ENCODE data around the gene PI4KB. TPM values are rescaled to one million over a fixed set of nuclear protein-coding genes. Genes with fewer than 3 reads are reported as not detected.

The PI4KB gene
- total and polyA plus RNA-seq, 2 donors from 2014 or later: 43.5 to 60.9 TPM

DNA sequence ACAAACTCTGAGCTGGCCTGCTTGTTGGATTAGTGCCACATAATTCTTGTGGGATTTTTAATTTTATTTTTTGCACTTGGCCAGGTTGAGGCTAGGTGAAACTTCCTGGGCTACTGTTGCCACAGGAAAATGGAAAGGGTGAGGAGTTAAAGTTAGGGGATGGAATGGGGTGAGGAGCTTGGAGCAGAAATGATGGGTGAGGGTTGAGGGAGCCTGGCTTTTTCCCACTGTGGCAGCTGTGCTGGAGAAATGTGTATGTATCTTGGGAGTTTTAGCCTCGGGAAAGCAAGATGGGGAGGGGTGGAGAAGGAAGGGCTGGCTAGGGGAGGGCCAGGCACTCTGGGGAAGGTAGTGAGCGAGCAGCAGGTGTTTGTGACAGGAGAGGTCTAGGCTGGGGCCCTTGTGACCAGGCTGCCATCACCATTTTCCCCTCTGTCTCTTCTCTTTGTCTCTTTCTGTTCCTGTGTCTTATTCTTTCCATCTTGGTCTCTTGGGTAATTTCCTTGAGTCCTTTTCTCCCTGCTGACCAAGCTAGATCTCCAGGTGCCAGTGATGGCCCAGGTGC, 43.1 kb downstream of the PI4KB start:
- DNase-seq (no peak), FAIRE-seq (no peak)
- intact Hi-C loops (cut with DNase I): no loop called here
- H3K36me3 ChIP-seq (ENCODE audit: control insufficient read depth in 2 of 3, insufficient read depth in 3 of 3, low read length in 3 of 3): peaks cover 0 to 32% (median 18%) of the 10 kb centered on the region in 3 donors
- no peaks in the 10 kb centered on the region for H3K27me3 ChIP-seq (ENCODE audit: control insufficient read depth, insufficient read depth, low read length)
- TF ChIP-seq, protein P1, sequence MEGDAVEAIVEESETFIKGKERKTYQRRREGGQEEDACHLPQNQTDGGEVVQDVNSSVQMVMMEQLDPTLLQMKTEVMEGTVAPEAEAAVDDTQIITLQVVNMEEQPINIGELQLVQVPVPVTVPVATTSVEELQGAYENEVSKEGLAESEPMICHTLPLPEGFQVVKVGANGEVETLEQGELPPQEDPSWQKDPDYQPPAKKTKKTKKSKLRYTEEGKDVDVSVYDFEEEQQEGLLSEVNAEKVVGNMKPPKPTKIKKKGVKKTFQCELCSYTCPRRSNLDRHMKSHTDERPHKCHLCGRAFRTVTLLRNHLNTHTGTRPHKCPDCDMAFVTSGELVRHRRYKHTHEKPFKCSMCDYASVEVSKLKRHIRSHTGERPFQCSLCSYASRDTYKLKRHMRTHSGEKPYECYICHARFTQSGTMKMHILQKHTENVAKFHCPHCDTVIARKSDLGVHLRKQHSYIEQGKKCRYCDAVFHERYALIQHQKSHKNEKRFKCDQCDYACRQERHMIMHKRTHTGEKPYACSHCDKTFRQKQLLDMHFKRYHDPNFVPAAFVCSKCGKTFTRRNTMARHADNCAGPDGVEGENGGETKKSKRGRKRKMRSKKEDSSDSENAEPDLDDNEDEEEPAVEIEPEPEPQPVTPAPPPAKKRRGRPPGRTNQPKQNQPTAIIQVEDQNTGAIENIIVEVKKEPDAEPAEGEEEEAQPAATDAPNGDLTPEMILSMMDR (IDR thresholded peaks at IDR 0.05; ENCODE audit: borderline replicate concordance, extremely low read depth, insufficient read depth): no peak
- H3K27ac ChIP-seq (ENCODE audit: low read depth in 2 of 2, low read length in 2 of 2): peak overlapping the region; percentile 48 to 100
- H3K4me1 ChIP-seq (ENCODE audit: control insufficient read depth in 2 of 3, insufficient read depth in 2 of 3, low read depth in 1 of 3, low read length in 3 of 3): peaks cover 0 to 15% (median 0%) of the 10 kb centered on the region in 3 donors
- H3K4me3 ChIP-seq (ENCODE audit: low read length in 3 of 3): peak overlapping the region in 1 of 3 donors; percentile 97
- peak overlapping the region in 1 of 3 donors; percentile 98 for H3K9ac ChIP-seq (ENCODE audit: low read length in 3 of 3)
- H3K9me3 ChIP-seq (ENCODE audit: control insufficient read depth in 2 of 3, insufficient read depth in 1 of 3, low read length in 3 of 3): no peaks in the 10 kb centered on the region

DNA sequence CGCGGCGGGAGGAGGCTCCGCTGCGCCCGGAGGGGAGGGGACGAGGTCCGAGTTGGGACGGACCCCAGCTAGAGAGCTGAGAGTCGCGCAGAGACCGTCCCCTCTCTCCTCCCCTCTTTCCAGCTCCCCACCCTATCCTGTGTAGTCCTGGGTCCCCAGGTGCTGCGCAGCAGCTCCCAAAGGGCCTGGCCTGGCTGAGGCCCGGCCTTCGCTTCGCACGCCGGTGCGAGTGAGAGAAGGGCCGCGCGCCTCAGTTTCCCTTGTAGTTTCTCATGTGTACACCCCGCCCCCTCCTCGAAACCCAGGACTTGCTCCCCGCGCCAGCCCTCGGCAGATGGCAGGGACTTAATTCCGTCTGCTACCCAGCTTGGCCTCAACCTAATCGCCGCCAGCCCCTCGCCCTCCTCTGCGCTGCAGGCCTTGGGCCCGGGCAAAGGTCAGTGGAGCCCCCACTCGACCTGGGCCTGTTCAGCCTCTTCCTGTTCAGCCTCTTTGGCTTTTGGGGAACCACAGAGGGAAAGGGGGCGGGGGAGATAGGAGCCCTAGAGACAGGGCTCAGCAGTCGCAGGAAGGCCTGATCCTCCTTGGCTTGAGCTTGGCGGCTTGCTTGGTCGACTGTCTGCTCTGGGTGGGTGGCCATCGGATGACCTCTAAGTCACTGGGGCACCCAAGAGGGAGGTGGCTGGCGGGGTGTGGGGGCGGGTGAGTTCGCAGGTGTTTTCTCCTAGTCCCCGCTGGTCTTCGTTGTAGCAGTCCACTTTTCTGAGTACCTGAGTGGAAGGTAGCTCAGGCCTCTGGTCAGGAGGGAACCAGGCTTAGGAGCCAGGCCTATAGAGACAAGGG, 44.1 kb downstream of the PI4KB start:
- no peak for FAIRE-seq
- Histone ChIP-seq H3K27me3 (ENCODE audit: control insufficient read depth, insufficient read depth, low read length) (no peaks in the 10 kb centered on the region), H3K36me3 (ENCODE audit: control insufficient read depth in 2 of 3, insufficient read depth in 3 of 3, low read length in 3 of 3) (peaks cover 0 to 23% (median 11%) of the 10 kb centered on the region in 3 donors), H3K27ac (ENCODE audit: low read depth in 2 of 2, low read length in 2 of 2) (peak overlapping the region; percentile 98 to 100), H3K9me3 (ENCODE audit: control insufficient read depth in 2 of 3, insufficient read depth in 1 of 3, low read length in 3 of 3) (no peaks in the 10 kb centered on the region), H3K4me1 (ENCODE audit: control insufficient read depth in 2 of 3, insufficient read depth in 2 of 3, low read depth in 1 of 3, low read length in 3 of 3) (peaks cover 0 to 15% (median 0%) of the 10 kb centered on the region in 3 donors), H3K4me3 (ENCODE audit: low read length in 3 of 3) (peak overlapping the region; percentile 35 to 97 (median 79)), H3K9ac (ENCODE audit: low read length in 3 of 3) (peak overlapping the region; percentile 27 to 98 (median 86))
- intact Hi-C loops (cut with DNase I): no loop called here
- TF ChIP-seq, protein P1 (IDR thresholded peaks at IDR 0.05; ENCODE audit: borderline replicate concordance, extremely low read depth, insufficient read depth): no peak
- peak; percentile 33 to 85 (median 66) for DNase-seq

DNA sequence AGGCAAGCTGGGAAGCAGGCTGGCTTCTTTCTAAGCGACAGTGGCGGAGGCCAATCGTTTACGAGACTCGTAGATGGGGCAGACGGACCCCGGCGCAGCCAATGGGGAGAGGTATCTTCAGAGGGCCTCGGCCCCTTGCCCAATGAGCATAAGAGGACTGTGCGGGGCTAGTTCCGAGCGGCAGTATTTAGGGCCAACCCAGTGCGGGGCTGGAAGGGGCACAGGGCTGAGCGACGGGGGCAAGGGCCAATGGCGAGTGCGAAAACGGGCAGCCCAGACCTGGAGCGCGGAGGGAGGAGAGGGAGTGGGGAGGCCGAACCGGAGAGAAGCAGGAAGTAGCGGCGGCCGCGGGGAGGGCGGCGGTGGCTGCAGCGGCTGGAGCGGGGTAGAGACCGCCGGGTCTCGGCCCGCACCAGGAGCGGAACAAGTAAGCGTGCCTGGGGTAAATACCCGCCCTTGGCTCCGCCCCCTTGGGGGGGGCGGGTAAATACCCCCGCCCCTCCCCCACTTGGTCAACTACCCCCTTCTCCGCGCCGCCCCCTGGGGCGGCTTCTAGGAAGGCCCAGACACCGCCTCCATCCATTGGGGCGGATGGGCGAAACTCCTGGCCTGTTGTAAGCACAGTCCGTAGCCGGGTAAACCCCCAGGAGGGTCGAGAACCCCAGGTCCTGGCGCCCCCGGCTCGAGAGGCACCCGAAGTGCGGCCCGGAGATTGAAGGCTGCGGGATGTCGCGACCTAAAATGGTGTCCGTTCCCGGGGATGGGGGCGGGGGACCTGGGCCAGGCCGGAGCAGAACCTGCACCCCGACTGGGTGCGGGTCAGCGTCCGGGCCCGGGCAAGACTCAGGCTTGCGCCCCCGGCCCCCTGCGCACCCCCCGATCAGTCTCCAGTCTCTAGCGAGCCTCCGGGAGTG, 45.0 kb downstream of the PI4KB start, which contains the start of gene ZNF687:
Gene ZNF687 (plus strand): TSS at position 331 of the 914 bp plus-strand sequence. CDS start 3,993 bp downstream, outside the sequence.
- peaks cover 0 to 15% (median 0%) of the 10 kb centered on the region in 3 donors for H3K4me1 ChIP-seq (ENCODE audit: control insufficient read depth in 2 of 3, insufficient read depth in 2 of 3, low read depth in 1 of 3, low read length in 3 of 3)
- TF ChIP-seq, protein P1 (IDR thresholded peaks at IDR 0.05; ENCODE audit: borderline replicate concordance, extremely low read depth, insufficient read depth): no peak
- H3K36me3 ChIP-seq (ENCODE audit: control insufficient read depth in 2 of 3, insufficient read depth in 3 of 3, low read length in 3 of 3): peaks cover 0 to 14% (median 2%) of the 10 kb centered on the region in 3 donors
- intact Hi-C loops (cut with DNase I): no loop called here
- peak within 1 kb of the TSS; percentile 86 to 98 (median 94) for H3K9ac ChIP-seq (ENCODE audit: low read length in 3 of 3)
- H3K9me3 ChIP-seq (ENCODE audit: control insufficient read depth in 2 of 3, insufficient read depth in 1 of 3, low read length in 3 of 3): no peaks in the 10 kb centered on the region
- DNase-seq (peak; percentile 100), FAIRE-seq (peak; percentile 97)
- H3K4me3 ChIP-seq (ENCODE audit: low read length in 3 of 3): peak within 1 kb of the TSS; percentile 93 to 97 (median 96)
- H3K27ac ChIP-seq (ENCODE audit: low read depth in 2 of 2, low read length in 2 of 2): peak within 1 kb of the TSS; percentile 98 to 100
- no peaks in the 10 kb centered on the region for H3K27me3 ChIP-seq (ENCODE audit: control insufficient read depth, insufficient read depth, low read length)
